Measurements from ENCODE around the gene PSTPIP1. TPM values are rescaled to one million over a fixed set of nuclear protein-coding genes. Genes with fewer than 3 reads are reported as not detected.
A peak's percentile ranks its signal among the peaks of the same experiment; 100 is the strongest.

PSTPIP1 gene
- total RNA-seq, 1 experiment from 2014 or later = 13.4 TPM

- Histone ChIP-seq H3K4me1 (peaks cover 20% of the 10 kb centered on the region), H3K9me3 (replicated peaks) (no peaks in the 10 kb centered on the region), H3K36me3 (peaks cover 4% of the 10 kb centered on the region), H3K27me3 (no peaks in the 10 kb centered on the region), H3K4me3 (no peak overlapping the region), H3K27ac (no peak overlapping the region)
- DNase-seq = no peak
Observed at GRCh38 chr15:77032052-77032646, 37.2 kb downstream of the PSTPIP1 start.

- no peak for DNase-seq
- H3K4me3 ChIP-seq = no peak overlapping the region
- H3K27ac ChIP-seq = no peak overlapping the region
- H3K9me3 ChIP-seq (replicated peaks) = no peaks in the 10 kb centered on the region
- no peaks in the 10 kb centered on the region for H3K27me3 ChIP-seq
- H3K36me3 ChIP-seq = peaks cover 8% of the 10 kb centered on the region
- H3K4me1 ChIP-seq = peaks cover 20% of the 10 kb centered on the region
Observed at GRCh38 chr15:77032647-77033416, 37.9 kb downstream of the PSTPIP1 start.

- Histone ChIP-seq H3K27me3 (no peaks in the 10 kb centered on the region), H3K4me1 (peaks cover 20% of the 10 kb centered on the region)
- DNase-seq = no peak
Observed at GRCh38 chr15:77033417-77033728, 38.4 kb downstream of the PSTPIP1 start.

GRCh38 chr15:77033729-77034671 is 39.1 kb downstream of the PSTPIP1 start:
- Histone ChIP-seq H3K4me3 (no peak overlapping the region), H3K9me3 (replicated peaks) (no peaks in the 10 kb centered on the region), H3K36me3 (peaks cover 12% of the 10 kb centered on the region), H3K27me3 (no peaks in the 10 kb centered on the region), H3K27ac (no peak overlapping the region), H3K4me1 (peaks cover 21% of the 10 kb centered on the region)
- DNase-seq = no peak

More at GRCh38 chr15:77033417-77033728, 38.4 kb downstream of the PSTPIP1 start:
- peaks cover 8% of the 10 kb centered on the region for H3K36me3 ChIP-seq
- H3K27ac ChIP-seq = no peak overlapping the region
- no peak overlapping the region for H3K4me3 ChIP-seq
- H3K9me3 ChIP-seq (replicated peaks) = no peaks in the 10 kb centered on the region

GRCh38 chr15:77034695-77035489 is 40.0 kb downstream of the PSTPIP1 start:
- Histone ChIP-seq H3K27me3 (no peaks in the 10 kb centered on the region), H3K4me1 (peaks cover 23% of the 10 kb centered on the region), H3K9me3 (replicated peaks) (no peaks in the 10 kb centered on the region), H3K36me3 (peaks cover 14% of the 10 kb centered on the region), H3K4me3 (no peak overlapping the region), H3K27ac (no peak overlapping the region)
- peak; percentile 68 to 75 for DNase-seq

GRCh38 chr15:77035584-77035983 is 40.7 kb downstream of the PSTPIP1 start:
- DNase-seq = no peak
- Histone ChIP-seq H3K36me3 (peaks cover 14% of the 10 kb centered on the region), H3K4me1 (peaks cover 20% of the 10 kb centered on the region), H3K27me3 (no peaks in the 10 kb centered on the region), H3K9me3 (replicated peaks) (no peaks in the 10 kb centered on the region), H3K27ac (no peak overlapping the region), H3K4me3 (no peak overlapping the region)

- H3K27ac ChIP-seq = no peak overlapping the region
- no peak for DNase-seq
Observed at GRCh38 chr15:77035999-77036471, 41.1 kb downstream of the PSTPIP1 start.

GRCh38 chr15:77036537-77037387 is 41.8 kb downstream of the PSTPIP1 start:
- H3K36me3 ChIP-seq = peaks cover 23% of the 10 kb centered on the region
- H3K27ac ChIP-seq = no peak overlapping the region
- H3K4me3 ChIP-seq = no peak overlapping the region
- no peaks in the 10 kb centered on the region for H3K9me3 ChIP-seq (replicated peaks)
- no peaks in the 10 kb centered on the region for H3K27me3 ChIP-seq
- peaks cover 11% of the 10 kb centered on the region for H3K4me1 ChIP-seq
- DNase-seq = no peak

More at GRCh38 chr15:77035999-77036471, 41.1 kb downstream of the PSTPIP1 start:
- Histone ChIP-seq H3K27me3 (no peaks in the 10 kb centered on the region), H3K4me1 (peaks cover 16% of the 10 kb centered on the region), H3K4me3 (no peak overlapping the region), H3K9me3 (replicated peaks) (no peaks in the 10 kb centered on the region), H3K36me3 (peaks cover 19% of the 10 kb centered on the region)

- Histone ChIP-seq H3K27ac (no peak overlapping the region), H3K36me3 (peaks cover 31% of the 10 kb centered on the region), H3K9me3 (replicated peaks) (no peaks in the 10 kb centered on the region), H3K4me3 (no peak overlapping the region), H3K4me1 (peaks cover 9% of the 10 kb centered on the region; the same call in 1 of the 2 replicates), H3K27me3 (no peaks in the 10 kb centered on the region)
- no peak for DNase-seq
Observed at GRCh38 chr15:77037388-77038209, 42.7 kb downstream of the PSTPIP1 start.

- DNase-seq = no peak
- peak overlapping the region; percentile 18; the same call in 1 of the 2 replicates for H3K27ac ChIP-seq
- H3K9me3 ChIP-seq (replicated peaks) = no peaks in the 10 kb centered on the region
- no peaks in the 10 kb centered on the region for H3K27me3 ChIP-seq
- H3K4me3 ChIP-seq = no peak overlapping the region
- peaks cover 9% of the 10 kb centered on the region; the same call in 1 of the 2 replicates for H3K4me1 ChIP-seq
- H3K36me3 ChIP-seq = peaks cover 38% of the 10 kb centered on the region
Observed at GRCh38 chr15:77038312-77039216, 43.6 kb downstream of the PSTPIP1 start.

GRCh38 chr15:77039217-77039533 is 44.2 kb downstream of the PSTPIP1 start:
- H3K4me3 ChIP-seq = no peak overlapping the region
- peak in 1 of 2 experiments; percentile 55 for DNase-seq
- no peaks in the 10 kb centered on the region for H3K27me3 ChIP-seq
- peaks cover 9% of the 10 kb centered on the region; the same call in 1 of the 2 replicates for H3K4me1 ChIP-seq
- H3K27ac ChIP-seq = peak overlapping the region; percentile 18; the same call in 1 of the 2 replicates
- peaks cover 44% of the 10 kb centered on the region for H3K36me3 ChIP-seq
- H3K9me3 ChIP-seq (replicated peaks) = no peaks in the 10 kb centered on the region

- H3K27ac ChIP-seq = no peak overlapping the region
- no peaks in the 10 kb centered on the region for H3K27me3 ChIP-seq
- H3K4me3 ChIP-seq = no peak overlapping the region
- H3K36me3 ChIP-seq = peaks cover 50% of the 10 kb centered on the region
- H3K9me3 ChIP-seq (replicated peaks) = no peaks in the 10 kb centered on the region
- H3K4me1 ChIP-seq = peaks cover 9% of the 10 kb centered on the region; the same call in 1 of the 2 replicates
- no peak for DNase-seq
Observed at GRCh38 chr15:77039848-77040247, 44.9 kb downstream of the PSTPIP1 start.
